ENCODE measurements around the gene NAAA. TPM values are rescaled to one million over a fixed set of nuclear protein-coding genes. Genes with fewer than 3 reads are reported as not detected.

NAAA gene
- total and polyA plus RNA-seq, 2 of the 13 experiments (the other 11 are each of a cell fraction or from before 2014, with no cell fraction given): 22.4 to 24.6 TPM

- TF ChIP-seq GRHL1 (CRISPR knock-in tag; conservative IDR thresholded peaks at IDR 0.05) (no peak), RERE (CRISPR knock-in tag; IDR thresholded peaks at IDR 0.05; ENCODE audit: low read depth) (no peak), SMYD3 (CRISPR knock-in tag; IDR thresholded peaks at IDR 0.05) (no peak), RBM22 (optimal IDR thresholded peaks at IDR 0.05; ENCODE audit: low read length) (no peak), U2AF1 (optimal IDR thresholded peaks at IDR 0.05; ENCODE audit: low read depth, low read length) (peak; percentile 65), ZNF839 (CRISPR knock-in tag; IDR thresholded peaks at IDR 0.05; ENCODE audit: borderline replicate concordance) (no peak), ZNF883 (CRISPR knock-in tag; IDR thresholded peaks at IDR 0.05; ENCODE audit: not compliant biosample characterization) (peak; percentile 28), ZNF274 (CRISPR knock-in tag; IDR thresholded peaks at IDR 0.05) (no peak; the same call in 1 of the 2 replicates), ZNF512B (CRISPR knock-in tag; IDR thresholded peaks at IDR 0.05; ENCODE audit: borderline replicate concordance) (no peak), FOXP4 (CRISPR knock-in tag; IDR thresholded peaks at IDR 0.05) (no peak), NFKB2 (CRISPR knock-in tag; IDR thresholded peaks at IDR 0.05; ENCODE audit: borderline replicate concordance) (no peak), DNMT1 (CRISPR knock-in tag; IDR thresholded peaks at IDR 0.05) (peak; percentile 75; the same call in 1 of the 2 replicates), ZBTB39 (CRISPR knock-in tag; IDR thresholded peaks at IDR 0.05) (no peak)
Measured at GRCh38 chr4:75940692-75941253, at the start of gene NAAA (continued).

Measured in HepG2 (cell line).